BJ (cell line): ENCODE measurements around the gene KIRREL3. TPM values are rescaled to one million over a fixed set of nuclear protein-coding genes. Genes with fewer than 3 reads are reported as not detected.

ENCODE experiments used
- CTCF ChIA-PET: fragments of 350-600 bp; formaldehyde crosslinking; extraction: SDS; loops from one replicate; lab custom pipeline; 2021; ENCODE audit warnings: antibody characterized with exemption, inconsistent platforms; lab: Yijun Ruan, JAX
- POLR2A ChIA-PET: fragments of 300-600 bp; sonication (Branson Sonifier 250); formaldehyde crosslinking; extraction: SDS; loops from one replicate; lab custom pipeline; 2021; ENCODE audit warnings: antibody characterized with exemption; lab: Charles Lee
- DNase-seq: peaks from one replicate; pipeline ENCODE4 v3.0.0-alpha.2; 2011; ENCODE audit warnings: low read depth
- H3K27me3 ChIP-seq: 2 replicates; pipeline ENCODE4 v1.6.0; 2011; ENCODE audit warnings: low read length; ENCODE audit not compliant: control insufficient read depth, insufficient read depth
- H3K36me3 ChIP-seq: 2 replicates; pipeline ENCODE4 v1.5.1; 2011; ENCODE audit warnings: low read length; ENCODE audit not compliant: control insufficient read depth, insufficient read depth
- H3K4me3 ChIP-seq: 2 replicates; pipeline ENCODE4 v1.5.1; 2011; ENCODE audit warnings: low read depth, mild to moderate bottlenecking, control low read depth, low read length
- polyA plus RNA-seq: library from polyadenylated mRNA; depleted of rRNA; stranded (reverse); fragments of >200 nt; gene quantifications from 2 replicates; pipeline ENCODE4 v1.2.3, GENCODE V29; 2011
- TF ChIP-seq, protein P1 (sequence below): IDR thresholded peaks from 2 replicates; pipeline ENCODE4 v1.5.1; 2011; ENCODE audit warnings: low read depth, mild to moderate bottlenecking, control low read depth, inconsistent platforms, low read length, moderate library complexity; ENCODE audit not compliant: insufficient read depth

Gene KIRREL3
- polyA plus RNA-seq, 1 experiment = 19.6 TPM

DNA sequence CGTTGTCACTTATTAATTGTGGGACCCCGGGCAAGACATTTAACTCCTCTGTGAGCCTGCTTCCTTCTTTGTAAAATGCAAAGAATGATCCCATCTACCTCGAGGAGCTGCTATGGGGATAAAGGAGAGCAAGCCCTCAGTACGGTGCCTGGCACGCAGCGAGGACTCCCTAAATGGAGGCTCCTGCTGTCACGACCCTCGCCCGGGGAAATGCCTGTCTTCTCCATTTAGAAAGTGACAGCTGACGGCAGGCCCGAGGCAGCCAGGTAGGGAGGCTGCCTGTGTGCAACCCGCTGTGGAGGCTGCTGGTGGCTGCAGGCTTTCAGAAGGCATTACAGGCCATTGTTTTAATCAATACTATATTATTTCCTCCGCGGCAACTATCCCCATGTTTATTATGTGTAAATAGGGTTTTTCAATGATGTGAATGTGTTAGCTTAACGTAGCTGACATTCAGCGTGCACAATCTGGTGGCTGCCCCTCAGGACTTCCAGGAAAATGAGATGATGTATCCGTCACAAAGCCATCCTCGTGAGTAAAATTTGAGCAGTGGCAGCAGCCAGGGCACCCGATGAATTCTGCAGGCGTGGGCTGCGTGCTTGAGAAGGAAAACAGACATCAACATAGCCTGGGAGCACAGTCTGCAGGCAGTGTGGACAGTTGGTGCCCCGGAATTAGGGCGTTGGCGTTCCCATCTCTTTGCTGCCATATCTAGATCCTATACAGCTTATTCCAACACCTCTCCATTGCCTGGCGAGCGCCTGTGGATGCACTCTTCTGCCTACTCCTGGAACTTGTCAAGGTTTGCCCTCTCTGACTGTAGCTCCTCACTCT is 416.8 kb downstream of the KIRREL3 start:
- H3K4me3 ChIP-seq = no peak overlapping the region
- ChIA-PET POLR2A (no interaction called here), CTCF (interaction anchor here (1.2 kb wide), 1 partner anchor 407 kb away, joined by 4 read pairs; no protein-coding TSS in a partner anchor)
- H3K27me3 ChIP-seq = no peaks in the 10 kb centered on the region
- DNase-seq = no peak
- no peaks in the 10 kb centered on the region for H3K36me3 ChIP-seq
- TF ChIP-seq, protein P1, sequence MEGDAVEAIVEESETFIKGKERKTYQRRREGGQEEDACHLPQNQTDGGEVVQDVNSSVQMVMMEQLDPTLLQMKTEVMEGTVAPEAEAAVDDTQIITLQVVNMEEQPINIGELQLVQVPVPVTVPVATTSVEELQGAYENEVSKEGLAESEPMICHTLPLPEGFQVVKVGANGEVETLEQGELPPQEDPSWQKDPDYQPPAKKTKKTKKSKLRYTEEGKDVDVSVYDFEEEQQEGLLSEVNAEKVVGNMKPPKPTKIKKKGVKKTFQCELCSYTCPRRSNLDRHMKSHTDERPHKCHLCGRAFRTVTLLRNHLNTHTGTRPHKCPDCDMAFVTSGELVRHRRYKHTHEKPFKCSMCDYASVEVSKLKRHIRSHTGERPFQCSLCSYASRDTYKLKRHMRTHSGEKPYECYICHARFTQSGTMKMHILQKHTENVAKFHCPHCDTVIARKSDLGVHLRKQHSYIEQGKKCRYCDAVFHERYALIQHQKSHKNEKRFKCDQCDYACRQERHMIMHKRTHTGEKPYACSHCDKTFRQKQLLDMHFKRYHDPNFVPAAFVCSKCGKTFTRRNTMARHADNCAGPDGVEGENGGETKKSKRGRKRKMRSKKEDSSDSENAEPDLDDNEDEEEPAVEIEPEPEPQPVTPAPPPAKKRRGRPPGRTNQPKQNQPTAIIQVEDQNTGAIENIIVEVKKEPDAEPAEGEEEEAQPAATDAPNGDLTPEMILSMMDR = no peak

DNA sequence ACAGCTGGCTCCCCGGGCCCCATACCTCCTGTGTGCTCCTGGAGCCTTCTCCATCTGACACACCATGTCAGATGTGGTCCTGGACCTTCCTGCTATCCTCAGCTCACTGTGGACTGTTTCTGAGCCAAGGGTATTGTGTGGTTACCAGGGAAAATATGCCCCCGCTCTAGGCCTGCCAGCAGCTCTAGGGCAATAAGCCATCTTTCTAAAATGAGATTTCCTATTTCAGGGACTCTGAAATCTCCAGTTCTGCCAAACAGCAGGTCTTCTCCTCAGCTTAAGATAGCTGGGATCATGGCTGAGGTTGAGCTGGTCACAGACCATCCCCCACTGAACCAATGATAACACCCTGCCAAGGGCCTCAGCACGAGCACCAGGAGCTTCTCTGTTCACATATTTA is 417.5 kb downstream of the KIRREL3 start:
- POLR2A ChIA-PET = no interaction called here
- TF ChIP-seq, protein P1 = no peak
- Histone ChIP-seq H3K27me3 (no peaks in the 10 kb centered on the region), H3K36me3 (no peaks in the 10 kb centered on the region), H3K4me3 (no peak overlapping the region)
- no peak for DNase-seq
- CTCF ChIA-PET = interaction anchor here (1.2 kb wide), 1 partner anchor 408 kb away, joined by 4 read pairs; no protein-coding TSS in a partner anchor

DNA sequence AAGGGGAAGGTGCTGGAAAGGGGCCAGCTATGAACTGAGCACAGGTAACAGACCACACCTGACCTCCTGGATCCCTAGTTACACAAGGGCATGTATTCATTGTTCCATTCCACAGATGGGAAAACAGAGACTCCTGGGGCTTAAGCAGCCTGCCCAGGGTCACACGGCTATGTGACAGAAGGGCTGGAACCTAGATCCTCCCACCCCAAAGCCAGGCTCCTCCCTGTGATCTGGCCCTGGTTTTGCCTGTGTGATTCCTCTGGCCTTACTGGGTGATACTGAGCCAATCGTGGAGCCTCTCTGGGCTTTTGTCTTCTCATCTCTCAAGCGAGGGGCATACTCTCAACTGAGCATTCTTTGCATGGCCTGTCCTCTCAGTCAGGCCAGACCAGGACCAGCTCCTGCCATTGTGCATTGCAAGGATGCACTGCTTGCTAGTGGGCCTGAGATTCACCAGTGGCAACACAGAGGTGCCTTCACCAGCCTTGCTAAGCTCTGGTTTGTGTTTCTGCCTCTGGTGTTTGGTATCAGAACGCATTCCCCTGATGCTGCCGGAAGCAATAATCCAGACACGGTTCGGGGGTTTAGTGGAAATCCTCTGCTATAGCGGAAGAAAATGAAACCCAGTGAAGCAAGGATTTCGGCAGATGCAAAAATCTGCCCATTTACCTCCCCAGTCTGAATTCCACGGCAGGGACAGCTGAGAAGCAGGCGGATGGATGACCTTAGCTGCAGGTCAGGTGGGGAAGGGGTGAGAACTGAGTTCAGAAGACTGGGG is 418.5 kb downstream of the KIRREL3 start:
- Histone ChIP-seq H3K36me3 (no peaks in the 10 kb centered on the region), H3K4me3 (no peak overlapping the region), H3K27me3 (no peaks in the 10 kb centered on the region)
- POLR2A ChIA-PET = no interaction called here
- CTCF ChIA-PET = no interaction called here
- DNase-seq = no peak
- TF ChIP-seq, protein P1 = no peak

DNA sequence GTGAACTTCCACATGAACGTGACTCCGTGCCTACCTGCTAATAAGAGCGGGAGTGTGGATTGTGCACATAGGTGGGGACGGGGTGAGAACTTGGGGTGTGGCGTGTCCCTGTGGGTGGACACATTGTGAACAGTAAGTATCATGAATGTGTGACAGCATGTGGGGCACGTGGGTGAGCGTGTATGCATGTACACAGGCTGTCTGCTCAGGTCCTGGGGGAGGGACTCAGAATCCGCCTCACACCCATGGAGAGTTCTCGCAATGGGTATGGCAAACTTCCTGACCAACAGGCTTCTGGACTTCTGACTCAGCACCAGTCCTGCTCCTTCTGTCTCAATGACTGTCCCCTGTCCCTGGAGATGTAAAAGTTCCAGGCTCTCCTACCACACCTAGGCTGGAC is 422.1 kb downstream of the KIRREL3 start:
- CTCF ChIA-PET = no interaction called here
- POLR2A ChIA-PET = no interaction called here
- Histone ChIP-seq H3K4me3 (no peak overlapping the region), H3K27me3 (no peaks in the 10 kb centered on the region), H3K36me3 (no peaks in the 10 kb centered on the region)
- DNase-seq = no peak
- TF ChIP-seq, protein P1 = no peak

DNA sequence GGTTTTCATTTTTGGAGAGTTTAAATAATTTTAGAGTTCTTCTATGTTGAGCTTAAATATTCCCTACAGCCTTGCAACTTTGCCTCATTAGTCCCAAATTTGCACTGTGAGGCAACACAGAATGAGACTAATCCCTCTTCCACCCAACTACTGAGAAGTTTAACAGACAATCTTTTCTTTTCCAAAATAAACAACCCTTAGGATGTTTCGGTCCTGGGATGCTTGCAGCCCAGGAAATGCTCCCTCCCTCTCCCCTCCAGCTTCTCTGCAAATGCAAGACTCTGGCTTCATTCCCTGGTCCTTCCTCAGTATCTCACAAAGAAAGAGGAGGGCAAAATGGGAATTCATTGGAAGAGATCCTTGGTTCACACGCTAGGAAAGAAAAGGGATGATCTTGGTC is 422.5 kb downstream of the KIRREL3 start:
- TF ChIP-seq, protein P1 = no peak
- no peak overlapping the region for H3K4me3 ChIP-seq
- no peaks in the 10 kb centered on the region for H3K36me3 ChIP-seq
- ChIA-PET CTCF (no interaction called here), POLR2A (no interaction called here)
- DNase-seq = no peak
- H3K27me3 ChIP-seq = no peaks in the 10 kb centered on the region
